H1 (cell line): ENCODE measurements around the gene ZNF610. TPM values are rescaled to one million over a fixed set of nuclear protein-coding genes. Genes with fewer than 3 reads are reported as not detected.

Experiments used
- CTBP2 ChIP-seq: IDR thresholded peaks from 2 replicates; pipeline ENCODE4 v1.7.0; 2011; ENCODE audit warnings: borderline replicate concordance, mild to moderate bottlenecking, moderate library complexity, mixed read lengths, low read length; ENCODE audit not compliant: insufficient read depth, insufficient read length
- SIX5 ChIP-seq: IDR thresholded peaks from 2 replicates; pipeline ENCODE4 v1.6.1; 2011; ENCODE audit warnings: mild to moderate bottlenecking, low read depth, low read length
- SP4 ChIP-seq: IDR thresholded peaks from 2 replicates; pipeline ENCODE4 v1.6.1; 2012; ENCODE audit warnings: low read length, inconsistent platforms
- polyA plus RNA-seq, 7 experiments: library from polyadenylated mRNA; depleted of rRNA in 3 of 7; stranded (reverse) in 5 of 7; unstranded in 2 of 7; fragments of >200 nt in 5 of 7; fragments of 200-250 nt in 2 of 7; gene quantifications; 1 replicate in 5 of 7; 2 replicates in 1 of 7; 4 replicates in 1 of 7; pipeline versions ENCODE4 v1.2.1 to v1.2.3, GENCODE V29; 2011 to 2013; ENCODE audit warnings: missing spikeins in 2 of 7, mixed read lengths in 2 of 7
- total RNA-seq: library from RNA; stranded (reverse); fragmentation: NEBNext Ultra II Directional; extraction: Animal tissue kit (Norgen Biotek cat#: 25700); gene quantifications from 2 replicates; pipeline ENCODE4 v1.2.1, GENCODE V29; 2021

Gene ZNF610
- total and polyA plus RNA-seq, 2 of the 8 experiments (the other 6 are each of a cell fraction or from before 2014, with no cell fraction given) = 2.4 to 5.4 TPM

DNA sequence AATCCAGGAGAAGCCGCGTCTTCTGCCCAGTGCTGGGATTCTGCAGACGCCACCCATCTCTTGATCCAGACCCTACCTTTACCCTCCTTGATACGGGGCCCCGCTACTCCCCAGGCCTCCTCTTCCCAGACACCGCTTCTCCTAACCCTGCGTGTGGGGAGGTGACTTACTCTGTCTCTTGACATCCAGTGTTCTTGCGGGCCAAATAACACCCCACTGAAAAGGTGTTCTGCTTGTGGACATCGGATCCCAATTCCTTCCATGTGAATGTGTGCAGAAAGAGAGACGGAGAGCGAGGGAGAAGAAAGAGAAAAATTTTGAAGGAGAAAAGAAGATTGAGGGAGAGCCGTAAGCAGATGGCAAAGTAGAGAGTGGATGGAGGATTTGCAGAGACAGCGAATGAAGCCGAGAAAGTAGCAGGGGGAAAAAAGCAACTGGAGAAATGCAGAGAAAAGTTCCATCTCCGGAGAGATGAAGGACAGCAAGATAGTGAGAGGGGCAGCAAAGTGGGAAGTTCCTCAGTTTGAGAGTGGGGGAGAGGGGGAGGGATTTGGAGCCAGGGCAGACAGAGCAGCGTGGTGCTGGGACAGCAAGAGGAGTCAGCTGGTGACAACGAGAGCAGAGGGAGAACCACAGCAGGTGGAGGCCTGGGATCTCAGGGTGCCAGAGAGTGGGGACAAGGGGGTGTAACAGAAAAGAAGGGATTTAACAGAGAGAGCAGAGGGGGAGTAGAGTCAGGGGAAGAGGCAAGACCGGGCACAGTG is 38.3 kb upstream of the ZNF610 start (continued):
- TF ChIP-seq SIX5 (no peak), CTBP2 (no peak), SP4 (no peak)
